Frontal cortex (tissue), 4 donors: Measurements from ENCODE around the gene GPC6. TPM values are rescaled to one million over a fixed set of nuclear protein-coding genes. Genes with fewer than 3 reads are reported as not detected.

ENCODE experiments used
- DNase-seq, 2 donors: peaks; one replicate each; pipeline ENCODE4 v3.0.0; 2012; ENCODE audit warnings: low spot score in 2 of 2
- FAIRE-seq: peaks from 2 replicates; lab custom pipeline; 2012; peaks lifted over from hg19 to GRCh38; lab: Jason Lieb, UNC
- total RNA-seq: library from RNA; depleted of rRNA; stranded (reverse); fragments of >200 nt; gene quantifications from one replicate; pipeline ENCODE4 v1.2.3, GENCODE V29; 2014
- donor health status: control.
- donor health status: control.
- donor health status: control.

GPC6 gene
- total RNA-seq, 1 donor from 2014 or later, result 9.0 TPM

DNA sequence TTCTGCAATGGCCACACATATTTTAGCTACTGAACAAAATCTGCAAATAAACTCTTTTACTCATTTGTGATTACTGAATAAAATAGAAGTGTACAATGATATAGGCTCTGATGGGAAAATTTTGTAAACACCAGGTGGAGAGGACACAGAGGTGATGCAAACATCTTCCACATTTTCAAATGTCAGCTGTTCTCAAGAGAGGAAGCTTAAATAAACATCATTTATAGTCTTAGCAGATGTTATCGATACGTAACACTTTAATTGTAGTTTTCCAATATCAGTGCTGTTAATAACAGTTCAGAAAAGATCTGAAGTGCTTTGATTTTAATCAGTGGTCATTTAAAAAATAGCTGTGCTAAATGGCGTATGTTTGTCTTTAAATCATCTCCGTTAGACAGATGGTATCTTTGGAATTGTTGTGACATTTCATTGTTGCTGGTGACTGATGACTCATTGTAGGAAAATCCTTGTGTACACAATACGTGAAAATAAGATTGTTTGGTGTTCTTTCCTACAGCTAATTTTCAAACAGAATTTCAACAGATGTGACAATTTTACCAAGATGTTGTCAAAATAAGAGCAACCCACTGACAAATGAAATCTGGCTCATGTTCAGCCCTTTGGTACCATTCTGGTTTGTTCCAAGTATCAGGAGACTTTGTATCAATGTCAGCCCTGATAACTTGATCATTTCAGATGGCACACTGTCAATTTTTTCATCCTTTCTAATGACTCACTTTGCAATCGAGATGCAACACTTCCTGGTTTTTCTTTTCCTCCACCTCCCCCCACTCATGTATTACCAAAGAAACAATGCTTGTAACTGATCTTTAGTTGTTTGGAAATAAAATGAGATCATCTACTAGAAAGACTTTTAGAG lies 736.9 kb downstream of the GPC6 start:
- DNase-seq (no peak), FAIRE-seq (no peak)

DNA sequence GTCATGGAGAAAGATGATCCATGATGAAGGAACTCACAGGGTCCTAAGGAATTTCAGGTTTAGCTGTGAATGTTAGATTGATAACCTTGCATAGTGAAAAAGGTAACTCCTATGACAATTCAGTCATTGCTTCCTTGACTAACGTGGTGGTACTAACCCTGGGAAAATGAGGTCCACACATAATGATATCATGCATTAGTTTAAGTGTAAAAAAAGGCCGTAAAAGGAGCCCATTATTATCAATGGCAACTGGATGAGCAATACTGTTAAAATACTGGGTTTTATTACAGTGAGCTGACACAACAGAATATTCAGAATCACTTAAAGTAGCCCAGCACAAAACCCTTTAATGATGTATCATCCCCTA lies 737.5 kb downstream of the GPC6 start:
- DNase-seq (no peak), FAIRE-seq (no peak)

DNA sequence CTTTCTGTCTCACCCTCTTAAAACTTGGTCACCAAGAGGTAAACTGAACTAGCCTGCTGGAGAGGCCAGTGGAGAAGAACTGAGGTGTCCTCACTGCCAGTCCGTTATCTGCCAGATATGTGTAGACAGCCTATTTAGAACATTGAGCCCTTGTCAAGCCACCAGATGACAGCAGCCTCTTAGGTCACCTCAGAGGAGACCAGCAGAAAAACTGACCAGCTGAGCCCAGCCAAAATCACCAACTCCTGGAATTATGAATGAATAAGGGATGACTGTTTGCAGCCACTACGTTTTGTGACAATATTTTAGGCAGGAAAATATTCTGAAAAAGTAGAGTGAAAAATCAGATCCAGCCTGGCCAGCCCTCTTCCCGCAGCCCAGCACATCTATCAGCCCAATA lies 739.0 kb downstream of the GPC6 start:
- DNase-seq (no peak), FAIRE-seq (no peak)

DNA sequence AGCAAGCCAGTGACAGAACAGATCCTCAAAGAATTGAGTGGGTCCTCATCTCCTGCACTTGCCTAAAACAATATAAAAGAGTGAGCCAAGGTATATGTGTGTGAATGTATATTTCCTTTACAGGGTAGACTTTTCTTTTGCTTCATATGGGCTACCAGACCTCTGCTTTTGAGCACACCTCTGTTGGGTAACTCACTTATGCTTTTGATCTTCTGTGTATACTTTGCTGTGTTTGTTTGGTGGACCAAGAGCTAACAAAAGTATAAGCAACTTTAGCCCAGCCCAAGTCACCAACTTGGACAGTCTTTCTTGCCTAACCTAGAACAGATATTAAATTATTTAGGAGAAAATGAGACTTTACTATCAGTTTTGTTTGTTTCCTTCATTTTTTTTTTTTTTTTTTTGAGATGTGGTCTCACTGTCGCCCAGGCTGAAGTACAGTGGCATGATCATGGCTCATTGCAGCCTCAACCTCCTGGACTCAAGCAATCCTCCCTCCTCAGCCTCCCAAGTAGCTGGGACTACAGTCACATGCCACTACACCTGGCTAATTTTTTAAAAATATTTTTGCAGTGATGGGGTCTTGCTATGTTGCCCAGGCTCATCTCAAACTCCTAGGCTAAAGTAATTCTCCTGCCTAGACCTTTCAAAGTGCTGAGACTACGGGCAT lies 739.8 kb downstream of the GPC6 start:
- FAIRE-seq (no peak), DNase-seq (no peak)

- FAIRE-seq, result no peak
Measured at GRCh38 chr13:93967286-93967685, 740.7 kb downstream of the GPC6 start.

GRCh38 chr13:93975242-93975641 lies 748.6 kb downstream of the GPC6 start:
- no peak for DNase-seq
- FAIRE-seq, result no peak

More at GRCh38 chr13:93967286-93967685, 740.7 kb downstream of the GPC6 start:
- no peak for DNase-seq

GRCh38 chr13:93976528-93976927 lies 749.9 kb downstream of the GPC6 start:
- FAIRE-seq, result no peak
- DNase-seq, result no peak

- no peak for DNase-seq
- no peak for FAIRE-seq
Measured at GRCh38 chr13:93977986-93978385, 751.4 kb downstream of the GPC6 start.

- DNase-seq (no peak), FAIRE-seq (no peak)
Measured at GRCh38 chr13:93981426-93981977, 754.9 kb downstream of the GPC6 start.

- DNase-seq (no peak), FAIRE-seq (no peak)
Measured at GRCh38 chr13:93982179-93982918, 755.7 kb downstream of the GPC6 start.

DNA sequence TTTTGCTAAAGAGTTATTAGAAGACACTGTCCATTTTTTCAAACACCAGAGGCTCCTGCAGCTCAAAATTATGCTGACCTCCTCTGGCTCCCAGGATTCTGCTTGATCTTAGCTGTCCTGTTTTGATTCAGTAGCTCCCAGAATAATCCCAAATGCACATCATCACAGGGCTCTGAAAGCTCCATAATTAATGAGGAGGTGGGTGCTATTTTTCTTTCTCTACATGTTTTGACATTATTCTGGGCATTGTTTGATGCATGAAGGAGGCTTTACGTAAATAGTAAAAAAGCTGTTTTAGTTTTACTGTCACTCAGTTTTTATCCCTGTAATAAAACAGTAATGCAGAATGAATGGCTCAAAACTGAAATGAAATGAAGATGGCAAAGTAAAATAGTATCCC lies 757.4 kb downstream of the GPC6 start:
- FAIRE-seq, result no peak
- no peak for DNase-seq

DNA sequence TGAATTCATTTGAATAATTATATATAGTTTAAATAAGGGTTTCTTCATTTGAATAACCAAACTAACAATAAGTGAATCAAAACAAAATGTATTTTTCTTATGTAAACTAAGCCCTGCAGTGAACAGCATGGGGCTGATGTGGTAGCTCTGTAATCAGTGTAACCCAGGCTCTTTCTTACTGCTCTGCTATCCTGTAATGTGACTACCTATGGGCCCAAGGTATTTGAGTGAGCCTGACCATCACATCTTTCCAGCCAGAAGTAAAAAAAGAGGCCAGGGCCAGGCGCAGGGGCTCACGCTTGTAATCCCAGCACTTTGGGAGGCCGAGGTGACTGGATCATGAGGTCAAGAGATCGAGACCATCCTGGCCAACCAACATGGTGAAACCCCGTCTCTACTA lies 758.3 kb downstream of the GPC6 start:
- DNase-seq (no peak), FAIRE-seq (no peak)

DNA sequence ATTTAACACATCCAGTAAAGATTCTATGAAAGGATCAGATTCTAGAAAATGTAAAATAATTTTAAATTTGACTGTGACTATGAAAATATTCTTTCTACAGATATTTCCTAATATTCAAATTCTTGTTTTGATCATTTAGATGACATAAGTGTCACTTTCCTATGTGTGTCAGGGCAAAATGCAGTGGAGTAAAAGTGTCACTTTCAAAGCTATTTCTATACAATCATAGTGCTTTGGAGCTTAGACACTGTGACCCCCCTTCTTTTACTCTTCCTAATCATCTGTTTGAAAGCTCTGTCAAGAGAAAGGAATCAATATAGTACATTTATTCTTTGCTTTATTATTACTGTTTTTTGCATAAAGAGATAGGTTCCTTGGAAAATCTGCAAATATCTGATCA lies 760.9 kb downstream of the GPC6 start:
- FAIRE-seq, result no peak
- DNase-seq, result no peak

GRCh38 chr13:93991569-93991968 lies 765.0 kb downstream of the GPC6 start:
- DNase-seq (no peak), FAIRE-seq (no peak)

GRCh38 chr13:93996481-93996880 lies 769.9 kb downstream of the GPC6 start:
- DNase-seq (no peak), FAIRE-seq (no peak)

GRCh38 chr13:94006296-94006695 lies 779.7 kb downstream of the GPC6 start:
- DNase-seq (no peak), FAIRE-seq (no peak)

DNA sequence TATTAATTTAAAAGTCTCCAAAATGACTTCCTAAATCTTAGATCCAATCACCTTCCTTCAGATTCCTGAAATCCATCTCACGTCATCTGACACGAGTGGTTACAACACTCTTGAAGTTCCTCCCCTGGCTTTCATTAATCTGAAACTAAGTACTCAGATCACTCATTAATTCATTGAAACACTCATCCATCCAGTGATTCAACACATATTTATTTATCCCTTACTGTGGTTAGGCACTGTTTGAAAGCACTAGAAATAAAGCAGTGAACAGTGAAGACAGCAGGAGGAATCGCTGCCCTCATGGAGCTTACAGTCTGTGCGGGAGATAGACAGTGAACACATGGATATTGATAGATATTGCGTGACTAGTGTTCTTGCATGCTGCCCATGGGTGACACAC lies 780.5 kb downstream of the GPC6 start:
- no peak for DNase-seq
- FAIRE-seq, result no peak

DNA sequence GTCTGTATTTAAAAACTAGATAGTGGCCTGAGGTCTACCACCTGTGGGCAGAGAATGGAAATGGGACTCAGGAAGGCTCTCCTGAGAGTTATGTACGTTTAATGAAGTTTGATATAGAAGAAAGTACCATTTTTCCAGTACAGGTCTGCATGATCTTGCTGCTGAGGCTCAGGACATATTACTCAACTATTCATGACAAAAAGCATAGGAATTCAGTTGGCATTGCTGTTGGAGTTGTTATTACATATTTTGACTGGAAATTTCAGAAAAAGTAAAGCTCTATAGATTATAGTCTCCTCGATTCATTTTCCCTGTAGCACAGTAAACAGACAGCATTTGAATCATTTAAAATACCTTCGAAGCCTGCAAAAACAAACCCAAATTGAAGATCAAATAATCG lies 783.1 kb downstream of the GPC6 start:
- no peak for FAIRE-seq

DNA sequence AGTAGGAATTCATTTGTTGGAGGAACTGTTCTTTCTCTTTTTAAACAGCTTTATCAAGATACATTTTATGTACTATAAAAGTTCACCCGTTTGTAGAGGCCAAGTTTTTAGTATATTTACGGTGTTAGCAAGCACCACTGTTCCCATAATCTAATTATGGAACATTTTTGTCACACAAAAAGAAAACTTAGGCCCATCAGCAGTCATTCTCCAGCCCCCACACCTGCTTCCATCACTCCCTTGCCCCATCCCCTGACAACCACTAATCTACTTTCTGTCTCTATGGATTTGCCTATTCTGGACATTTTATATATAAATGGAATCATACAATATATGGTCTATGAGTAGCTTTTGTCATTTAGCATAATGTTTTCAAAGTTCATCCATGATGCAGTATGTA lies 787.9 kb downstream of the GPC6 start:
- no peak for FAIRE-seq
- no peak for DNase-seq

More for the DNA sequence above, 783.1 kb downstream of the GPC6 start:
- no peak for DNase-seq

DNA sequence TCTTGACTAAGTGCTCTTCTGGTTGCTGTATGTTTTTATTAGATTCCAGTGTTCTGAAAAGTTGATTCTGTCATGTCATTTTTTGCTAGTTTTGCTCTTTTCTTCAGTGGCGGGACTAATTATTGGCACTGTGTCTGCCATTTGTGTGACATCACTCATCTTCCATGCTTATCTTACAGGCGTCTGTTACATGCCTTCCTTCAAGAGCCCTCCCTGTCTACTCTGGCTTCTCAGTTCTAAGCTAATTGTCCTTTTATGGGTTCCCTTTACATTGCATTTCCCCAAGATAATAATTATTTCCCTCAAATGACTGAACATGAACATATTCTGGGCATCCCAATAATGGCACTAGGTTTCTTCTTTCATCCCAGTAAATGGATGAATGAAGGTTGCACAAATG lies 793.8 kb downstream of the GPC6 start:
- no peak for DNase-seq
- no peak for FAIRE-seq
